ENCODE measurements around the gene ZNF628. TPM values are rescaled to one million over a fixed set of nuclear protein-coding genes. Genes with fewer than 3 reads are reported as not detected.

ZNF628 gene
- total RNA-seq, 1 donor from 2014 or later = 9.7 TPM

DNA sequence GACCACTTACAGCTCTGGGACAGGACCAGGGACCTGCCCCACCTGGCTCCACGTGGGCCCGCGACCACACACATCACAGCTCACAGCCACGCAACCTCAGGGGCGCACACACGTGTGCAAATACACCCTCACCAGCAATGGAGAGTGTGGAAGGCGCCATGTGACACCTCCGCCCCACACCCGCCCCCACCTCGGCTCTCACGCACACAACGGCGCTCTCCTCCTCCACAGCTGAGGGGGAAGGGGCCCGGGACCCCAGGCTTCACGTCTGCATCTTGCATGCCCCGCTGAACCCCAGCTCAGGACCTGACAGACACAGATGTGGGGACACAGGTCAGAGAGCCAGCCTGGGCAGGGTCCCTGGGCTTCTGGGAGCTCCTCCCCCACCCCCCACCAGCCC is 26.9 kb upstream of the ZNF628 start:
- DNase-seq (ENCODE audit: low spot score) = no peak

DNA sequence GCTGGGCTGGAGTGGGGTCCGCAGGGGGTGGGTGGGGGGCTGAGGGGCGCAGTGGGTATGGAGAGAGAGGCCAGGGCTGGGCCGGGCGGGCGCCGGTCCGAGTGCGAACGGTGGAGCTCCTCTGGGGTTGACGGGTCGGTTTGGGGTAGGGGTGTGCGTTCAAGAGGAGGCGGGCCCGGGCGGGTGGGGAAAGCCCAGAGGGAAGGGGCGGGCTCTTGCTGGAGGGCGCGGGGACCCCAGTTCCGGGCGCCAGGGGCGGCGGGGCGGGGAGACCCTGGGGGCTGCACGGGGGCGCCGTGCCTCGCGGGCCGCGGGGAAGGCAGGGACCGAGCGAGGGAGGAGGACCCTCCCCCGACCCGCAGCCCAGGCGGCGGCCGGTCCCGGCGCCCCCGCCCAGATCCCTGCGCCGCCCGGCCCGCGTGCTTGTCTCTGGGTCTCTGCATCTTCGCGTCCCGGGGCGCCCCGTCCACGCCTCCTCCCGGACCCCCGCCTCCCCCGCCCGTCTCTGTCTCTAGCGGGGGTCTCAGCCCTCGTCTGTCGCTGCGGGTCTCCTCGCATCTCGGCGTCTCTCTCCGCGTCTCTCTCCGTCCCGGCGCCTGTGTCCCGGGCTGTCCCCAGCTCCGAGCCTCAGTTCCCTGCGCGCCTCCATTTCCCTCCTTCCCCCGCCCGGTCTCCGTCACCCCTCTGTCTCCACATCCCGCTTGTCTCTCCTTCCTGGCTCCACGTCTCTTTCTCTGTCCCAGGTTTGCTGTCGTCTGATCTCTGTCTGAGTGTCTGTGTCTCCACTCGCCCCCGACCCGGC is 25.1 kb upstream of the ZNF628 start:
- no peak for DNase-seq (ENCODE audit: low spot score)

DNA sequence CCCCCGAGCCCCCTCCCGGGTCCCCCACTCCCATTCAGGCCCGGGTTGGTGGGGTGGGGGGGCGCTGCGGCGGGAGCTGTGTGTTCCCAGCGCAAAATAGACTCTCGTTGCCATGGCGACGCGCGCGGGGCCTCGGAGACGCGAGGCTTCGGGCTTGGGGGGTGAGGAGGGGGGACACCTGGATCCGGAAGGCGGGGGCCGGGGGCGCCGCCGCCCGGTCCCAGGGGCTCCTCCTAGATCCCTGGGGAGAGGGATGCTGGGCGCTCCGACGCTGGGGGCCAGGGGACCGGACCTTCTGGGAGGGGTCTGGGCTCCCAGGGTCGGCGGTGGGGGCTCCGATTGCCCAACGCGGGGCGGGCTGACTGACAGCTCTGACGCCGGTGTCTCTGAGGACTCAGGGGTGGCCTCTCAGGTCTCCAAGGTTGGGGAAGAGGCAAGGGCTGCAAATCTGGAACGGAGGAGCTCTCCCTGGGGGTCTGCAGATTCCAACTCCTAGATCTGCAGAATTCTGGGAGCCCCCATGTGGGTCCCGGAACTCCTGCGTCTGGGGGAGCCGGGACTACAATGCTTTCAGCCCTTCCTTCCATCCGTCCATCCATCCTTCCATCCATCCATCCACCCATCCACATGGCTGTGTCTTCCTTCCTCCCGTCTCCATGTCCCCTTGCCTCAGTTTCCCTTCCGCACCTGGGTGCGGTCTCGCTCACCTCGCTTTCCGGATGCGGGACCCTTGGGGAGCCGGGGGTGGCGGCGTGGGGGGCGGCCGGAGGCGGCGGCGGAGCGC is 24.3 kb upstream of the ZNF628 start:
- no peak for DNase-seq (ENCODE audit: low spot score)

- DNase-seq (ENCODE audit: low spot score) = no peak
These were observed 23.6 kb upstream of the ZNF628 start for GRCh38 chr19:55452749-55453346.

- DNase-seq (ENCODE audit: low spot score) = no peak
These were observed 22.7 kb upstream of the ZNF628 start for GRCh38 chr19:55453511-55454260.

DNA sequence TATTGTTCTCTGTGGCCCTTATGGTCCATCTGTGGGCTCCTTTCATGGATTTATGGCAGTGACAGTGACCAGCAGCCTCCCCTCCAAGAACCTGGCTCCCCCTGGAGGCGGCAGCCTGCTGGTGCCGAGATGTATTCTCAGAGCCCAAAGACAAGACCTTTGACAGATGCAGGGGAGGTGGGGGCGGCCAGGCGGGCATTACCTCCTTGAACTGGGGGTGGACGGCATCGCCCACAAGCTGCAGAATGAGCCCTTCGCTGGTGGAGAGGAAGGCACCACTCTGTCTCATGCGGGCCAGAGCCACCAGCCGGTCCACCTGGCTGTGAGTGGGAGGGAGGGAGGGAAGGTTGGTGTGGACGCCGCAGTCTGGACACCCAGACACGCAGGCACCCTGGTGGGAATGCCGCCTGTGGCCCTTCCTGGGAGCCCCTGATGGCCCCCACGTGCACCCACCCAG is 21.6 kb upstream of the ZNF628 start:
- no peak for DNase-seq (ENCODE audit: low spot score)

- no peak for DNase-seq (ENCODE audit: low spot score)
These were observed 20.7 kb upstream of the ZNF628 start for GRCh38 chr19:55455576-55456235.

DNA sequence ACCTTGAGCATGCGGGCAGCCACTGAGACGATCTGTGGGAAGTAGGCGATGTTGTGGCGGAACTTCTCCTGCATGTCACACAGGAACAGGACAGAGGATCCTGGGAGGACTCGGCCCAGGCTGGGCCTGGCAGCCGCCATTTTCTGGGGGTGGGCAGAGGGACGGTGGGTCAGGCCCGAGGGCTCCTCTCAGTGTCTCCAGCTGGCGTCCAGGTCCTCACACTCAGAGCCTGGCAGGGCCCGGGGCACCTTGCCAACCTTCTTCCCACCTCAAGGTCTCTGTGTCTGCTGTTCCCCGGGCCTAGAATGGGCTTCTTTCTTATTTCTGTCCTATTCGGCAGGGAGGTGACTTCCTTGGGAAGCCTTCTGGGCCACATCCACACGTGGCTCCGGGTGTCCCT is 20.1 kb upstream of the ZNF628 start:
- no peak for DNase-seq (ENCODE audit: low spot score)

GRCh38 chr19:55457683-55458457 is 18.5 kb upstream of the ZNF628 start:
- no peak for DNase-seq (ENCODE audit: low spot score)

DNA sequence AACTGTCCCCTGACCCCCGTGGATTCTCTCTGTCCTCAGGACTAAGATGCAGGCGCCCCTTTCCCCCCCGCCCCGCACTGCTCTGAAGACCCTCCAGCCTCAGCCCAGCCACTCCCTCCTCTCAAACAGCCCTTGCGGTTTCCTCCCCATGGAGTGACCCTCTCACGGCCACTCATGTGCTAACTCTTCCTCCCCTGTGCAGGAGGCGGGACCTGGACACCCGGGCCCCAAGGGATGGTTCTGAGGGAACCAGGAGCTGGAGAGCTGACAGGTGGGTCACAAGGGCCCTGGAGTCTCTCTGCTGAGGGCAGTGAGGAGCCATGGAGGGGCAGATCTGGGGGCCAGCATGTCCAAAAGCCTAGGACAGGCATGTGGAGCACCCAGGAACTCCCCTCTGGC is 16.9 kb upstream of the ZNF628 start:
- no peak for DNase-seq (ENCODE audit: low spot score)

DNA sequence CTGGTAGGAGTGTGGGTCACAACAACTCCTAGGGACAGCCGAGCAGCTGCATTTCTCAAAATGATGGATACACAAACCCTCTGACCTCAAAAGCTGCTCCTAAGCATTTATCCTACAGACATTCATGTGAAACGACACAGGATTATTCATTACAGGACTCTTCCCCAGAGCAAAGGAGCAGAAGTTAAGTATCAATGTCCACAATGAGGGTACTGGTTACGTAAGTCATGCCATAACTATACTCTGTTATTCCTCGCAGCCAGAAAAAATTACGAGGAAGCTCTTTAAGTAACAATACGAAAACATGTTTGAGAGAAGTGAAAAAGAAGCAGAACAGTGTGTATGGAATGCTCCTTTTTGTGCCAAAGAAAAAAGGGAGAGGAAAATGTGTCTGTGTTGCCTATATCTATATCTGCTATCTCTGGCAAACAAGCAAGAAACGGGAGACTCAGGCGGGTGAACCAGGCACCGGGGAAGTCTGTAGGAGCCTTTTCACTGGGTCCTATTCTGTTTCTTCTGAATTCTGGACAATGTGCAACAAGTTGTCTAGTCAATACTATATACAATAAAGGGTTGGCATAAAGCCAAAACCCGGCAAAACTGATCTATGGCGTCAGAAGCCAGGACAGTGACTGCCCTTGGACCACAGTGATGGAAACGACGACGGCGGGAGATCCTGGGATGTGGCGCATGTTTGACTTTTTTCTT is 16.3 kb upstream of the ZNF628 start:
- no peak for DNase-seq (ENCODE audit: low spot score)

- DNase-seq (ENCODE audit: low spot score) = no peak
These were observed 15.7 kb upstream of the ZNF628 start for GRCh38 chr19:55460670-55461258.

DNA sequence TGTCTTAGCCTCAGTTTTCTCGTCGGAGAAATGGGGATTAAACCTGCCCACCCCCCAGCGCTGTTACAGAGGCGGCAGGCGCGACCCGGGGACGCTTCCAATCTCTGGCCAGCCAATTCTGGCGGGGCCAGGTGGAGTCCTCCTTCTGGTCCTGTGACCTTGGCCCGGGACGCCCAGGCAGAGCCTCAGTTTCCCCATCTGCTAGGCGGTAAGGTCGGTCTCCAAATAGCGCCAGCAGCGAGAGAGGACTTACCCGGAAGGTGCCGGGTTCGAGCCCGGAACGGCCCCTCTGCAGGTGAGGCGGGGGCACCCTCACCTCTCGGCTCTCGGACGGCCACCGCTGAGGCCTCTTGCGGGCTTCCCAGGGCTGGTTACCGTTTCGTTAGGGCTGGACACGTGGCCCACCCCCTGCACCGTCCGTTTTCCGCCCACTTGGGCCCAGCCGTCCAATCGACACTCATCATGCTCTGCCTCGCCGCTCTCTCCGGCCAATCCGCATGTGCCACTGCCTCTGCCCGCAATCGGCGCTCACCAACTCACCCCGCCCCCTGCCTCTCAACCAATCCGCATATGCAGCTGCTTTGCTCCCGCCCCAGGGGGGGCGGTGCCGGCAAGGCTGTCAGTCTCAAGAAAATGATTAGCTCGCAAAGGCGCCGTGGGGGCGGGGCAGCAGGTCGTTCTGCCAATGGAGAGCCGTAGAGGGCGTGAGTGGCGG is 15.0 kb upstream of the ZNF628 start, which contains the start of gene ISOC2:
Gene ISOC2, minus strand, starts transcription at position 384 of the 715 bp plus-strand sequence. CDS start 5,156 bp downstream, outside the sequence.
- DNase-seq (ENCODE audit: low spot score) = peak; percentile 100

GRCh38 chr19:55461974-55462626 is 14.3 kb upstream of the ZNF628 start:
- no peak for DNase-seq (ENCODE audit: low spot score)

DNA sequence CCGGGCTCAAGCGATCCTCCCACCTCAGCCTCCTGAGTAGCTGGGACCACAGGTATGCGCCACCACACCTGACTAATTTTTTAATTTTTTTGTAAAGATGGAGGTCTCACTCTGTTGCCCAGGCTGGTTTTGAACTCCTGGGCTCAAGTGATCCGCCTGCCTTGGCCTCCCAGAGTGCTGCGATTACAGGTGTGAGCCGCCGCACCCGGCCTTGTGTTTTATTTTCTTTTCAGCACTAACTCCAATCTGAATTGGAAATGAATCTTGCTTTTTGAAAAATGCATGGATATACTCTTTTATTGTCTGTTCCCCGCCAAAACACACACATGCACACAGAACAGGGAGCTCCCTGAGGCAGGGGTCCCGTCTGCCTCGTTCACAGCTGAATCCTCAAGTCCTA is 13.7 kb upstream of the ZNF628 start:
- no peak for DNase-seq (ENCODE audit: low spot score)

DNA sequence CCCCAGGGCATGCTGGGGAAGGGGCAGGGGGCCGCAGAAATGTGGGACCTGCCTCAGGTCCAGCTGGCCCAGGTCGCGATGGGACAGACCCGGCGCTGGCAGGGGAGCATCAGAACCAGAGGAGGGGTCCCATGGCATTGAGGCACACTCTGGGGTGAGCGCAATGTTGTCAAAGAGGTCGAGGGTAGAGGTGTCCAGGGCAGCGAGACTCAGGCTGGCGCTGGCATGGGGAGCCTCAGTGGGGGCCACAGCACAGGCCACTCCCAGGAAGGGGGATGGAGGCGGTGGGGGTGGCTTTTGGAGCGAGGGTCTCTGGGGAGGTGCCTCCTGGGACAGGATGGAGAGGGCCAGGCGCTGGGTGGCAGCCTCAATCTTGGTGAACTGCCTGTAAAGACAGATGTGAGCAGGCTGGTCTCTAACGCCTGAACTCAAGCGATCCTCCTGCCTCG is 12.8 kb upstream of the ZNF628 start:
- no peak for DNase-seq (ENCODE audit: low spot score)

DNA sequence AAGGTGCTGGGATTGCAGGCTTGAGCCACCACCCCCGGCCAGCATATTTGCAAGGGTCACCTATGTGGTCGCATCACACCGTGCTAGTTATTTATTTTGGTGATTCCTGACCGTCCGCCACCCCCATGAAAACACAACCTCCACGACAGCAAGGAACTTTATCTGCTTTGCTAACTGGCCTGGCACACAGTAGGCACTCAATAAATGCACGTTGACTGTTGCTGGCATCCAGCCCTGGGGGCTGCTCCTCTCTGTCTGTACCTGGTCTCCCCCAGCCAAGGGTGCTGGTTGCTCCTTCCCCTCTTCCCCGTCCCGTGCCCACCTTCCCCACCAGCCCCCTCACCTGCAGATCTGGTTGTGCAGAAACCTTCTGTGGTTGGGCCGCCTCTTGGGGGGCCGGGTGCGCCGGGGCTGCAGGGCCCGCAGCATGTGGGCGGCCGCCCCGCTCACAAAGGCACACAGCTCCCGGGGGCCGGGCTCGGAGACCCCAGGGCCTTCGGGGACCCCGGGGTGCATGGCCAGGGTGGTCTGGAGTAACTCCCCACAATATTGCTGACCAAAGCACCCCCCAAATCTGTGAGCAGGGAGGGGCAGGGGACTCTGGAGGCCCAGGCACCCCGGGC is 12.3 kb upstream of the ZNF628 start:
- DNase-seq (ENCODE audit: low spot score) = no peak
